Liver (tissue), 3 donors: ENCODE data around the gene APOBEC3C.

Experiments
- ATF3 ChIP-seq: IDR thresholded peaks from 2 replicates; pipeline ENCODE4 v1.6.1; 2016; ENCODE audit warnings: antibody characterized with exemption
- CTCF ChIP-seq: fragments of 150-350 bp; IDR thresholded peaks from 2 replicates; pipeline ENCODE4 v1.5.1; 2017; ENCODE audit warnings: improper control_type of control experiment, low read depth, low read length; ENCODE audit not compliant: missing input control
- FOXA2 ChIP-seq: IDR thresholded peaks from 2 replicates; pipeline ENCODE4 v1.6.1; 2016; ENCODE audit warnings: antibody characterized with exemption
- NR2F2 ChIP-seq: IDR thresholded peaks from 2 replicates; pipeline ENCODE4 v1.6.1; 2016; ENCODE audit warnings: antibody characterized with exemption
- SP1 ChIP-seq: IDR thresholded peaks from 2 replicates; pipeline ENCODE4 v1.6.1; 2018; ENCODE audit warnings: antibody characterized with exemption, mild to moderate bottlenecking
- ZBTB33 ChIP-seq: IDR thresholded peaks from 2 replicates; pipeline ENCODE4 v1.6.1; 2016; ENCODE audit warnings: antibody characterized with exemption
- donor health status: healthy.
- donor health status: healthy.

- TF ChIP-seq CTCF (no peak), ZBTB33 (no peak), NR2F2 (no peak), ATF3 (no peak), FOXA2 (no peak), SP1 (peak; percentile 21)
Observed at GRCh38 chr22:38981992-38982927, 31.8 kb upstream of the APOBEC3C start, which contains the start of gene APOBEC3B.
